ENCODE results near the gene NBPF3.
"Not testable (repeated sequence)": the region's sequence is repeated elsewhere in the genome, so short reads cannot be mapped to it uniquely, and the experiment has no call there.

Gene NBPF3

GRCh38 chr1:21438646-21439312 is 1.2 kb upstream of the NBPF3 start:
- not testable (repeated sequence) for DNase-seq

- no peak for DNase-seq
Observed at GRCh38 chr1:21439345-21439720, 604 bp upstream of the NBPF3 start.

- DNase-seq = not testable (repeated sequence)
Observed at GRCh38 chr1:21440630-21441125, 741 bp downstream of the NBPF3 start.

- DNase-seq = not testable (repeated sequence)
Observed at GRCh38 chr1:21446647-21447046, 6.7 kb downstream of the NBPF3 start.

GRCh38 chr1:21447311-21447710 is 7.4 kb downstream of the NBPF3 start:
- no peak for DNase-seq

- DNase-seq = no peak
Observed at GRCh38 chr1:21449906-21450305, 10.0 kb downstream of the NBPF3 start.

- no peak for DNase-seq
Observed at GRCh38 chr1:21451212-21451611, 11.3 kb downstream of the NBPF3 start.

GRCh38 chr1:21451981-21452411 is 12.1 kb downstream of the NBPF3 start:
- no peak for DNase-seq

- DNase-seq = peak; percentile 69 to 81
Observed at GRCh38 chr1:21453964-21454614, 14.2 kb downstream of the NBPF3 start.

GRCh38 chr1:21454904-21455303 is 15.0 kb downstream of the NBPF3 start:
- DNase-seq = not testable (repeated sequence)

GRCh38 chr1:21457654-21458053 is 17.7 kb downstream of the NBPF3 start:
- no peak for DNase-seq

GRCh38 chr1:21465127-21465526 is 25.2 kb downstream of the NBPF3 start:
- DNase-seq = not testable (repeated sequence)

- not testable (repeated sequence) for DNase-seq
Observed at GRCh38 chr1:21467946-21468345, 28.0 kb downstream of the NBPF3 start.

GRCh38 chr1:21468599-21468998 is 28.7 kb downstream of the NBPF3 start:
- DNase-seq = peak; percentile 15 to 37

- DNase-seq = peak; percentile 15 to 50
Observed at GRCh38 chr1:21469581-21469980, 29.6 kb downstream of the NBPF3 start.

- DNase-seq = no peak
Observed at GRCh38 chr1:21472861-21473260, 32.9 kb downstream of the NBPF3 start.

GRCh38 chr1:21478356-21478755 is 38.4 kb downstream of the NBPF3 start:
- no peak for DNase-seq

- not testable (repeated sequence) for DNase-seq
Observed at GRCh38 chr1:21483881-21484280, 43.9 kb downstream of the NBPF3 start.

- no peak for DNase-seq
Observed at GRCh38 chr1:21489146-21489545, 49.2 kb downstream of the NBPF3 start.

GRCh38 chr1:21490774-21491487 is 51.0 kb downstream of the NBPF3 start:
- DNase-seq = peak; percentile 40 to 61

GRCh38 chr1:21491488-21492355 is 51.8 kb downstream of the NBPF3 start:
- no peak for DNase-seq

GRCh38 chr1:21492356-21492625 is 52.4 kb downstream of the NBPF3 start:
- DNase-seq = no peak

GRCh38 chr1:21494196-21494595 is 54.3 kb downstream of the NBPF3 start:
- DNase-seq = no peak
